H9 (cell line): ENCODE data around the gene SCGB1C1. TPM values are rescaled to one million over a fixed set of nuclear protein-coding genes. Genes with fewer than 3 reads are reported as not detected.

ENCODE experiments used
- DNase-seq: peaks from one replicate; pipeline ENCODE4 v3.0.0-alpha.2; 2017
- H2AFZ ChIP-seq: one replicate; pipeline ENCODE4 v1.6.1; 2013; ENCODE audit warnings: mild to moderate bottlenecking, low read length, control low read depth, moderate library complexity
- H2AK5ac ChIP-seq: 2 replicates; pipeline ENCODE4 v1.6.1; 2013; ENCODE audit warnings: low read length, control low read depth, mixed read lengths; ENCODE audit not compliant: insufficient read length
- H2BK120ac ChIP-seq: one replicate; pipeline ENCODE4 v1.6.1; 2013; ENCODE audit warnings: low read depth, mild to moderate bottlenecking, low read length, control low read depth, inconsistent platforms; ENCODE audit not compliant: poor library complexity, severe bottlenecking
- H2BK12ac ChIP-seq: 2 replicates; pipeline ENCODE4 v1.6.1; 2013; ENCODE audit warnings: low read length, control low read depth, mixed read lengths, low read depth; ENCODE audit not compliant: insufficient read length
- H2BK15ac ChIP-seq: 2 replicates; pipeline ENCODE4 v1.6.1; 2013; ENCODE audit warnings: low read depth, low read length, control low read depth
- H2BK20ac ChIP-seq: one replicate; pipeline ENCODE4 v1.6.1; 2013; ENCODE audit warnings: low read depth, mild to moderate bottlenecking, low read length, control low read depth, inconsistent platforms; ENCODE audit not compliant: poor library complexity, severe bottlenecking
- H2BK5ac ChIP-seq: 2 replicates; pipeline ENCODE4 v1.6.1; 2013; ENCODE audit warnings: low read length, control low read depth, mixed read lengths; ENCODE audit not compliant: insufficient read length
- H3K14ac ChIP-seq: 2 replicates; pipeline ENCODE4 v1.6.1; 2013; ENCODE audit warnings: low read length, control low read depth; ENCODE audit not compliant: insufficient read depth
- H3K18ac ChIP-seq: 2 replicates; pipeline ENCODE4 v1.6.1; 2013; ENCODE audit warnings: low read depth, mild to moderate bottlenecking, mixed read lengths, low read length, control low read depth; ENCODE audit not compliant: insufficient read length
- H3K23ac ChIP-seq: 2 replicates; pipeline ENCODE4 v1.6.1; 2013; ENCODE audit warnings: low read length, control low read depth, mixed read lengths, low read depth; ENCODE audit not compliant: insufficient read length
- H3K23me2 ChIP-seq: 2 replicates; pipeline ENCODE4 v1.6.1; 2013; ENCODE audit warnings: low read depth, mild to moderate bottlenecking, mixed read lengths, low read length, control low read depth; ENCODE audit not compliant: insufficient read length, poor library complexity, severe bottlenecking
- H3K27ac ChIP-seq: 2 replicates; pipeline ENCODE4 v1.5.1; 2013; ENCODE audit warnings: low read length, control low read depth, mixed read lengths, low read depth; ENCODE audit not compliant: insufficient read length
- H3K27me3 ChIP-seq: 2 replicates; pipeline ENCODE4 v1.6.1; 2013; ENCODE audit warnings: low read length, control low read depth, inconsistent platforms; ENCODE audit not compliant: insufficient read depth
- H3K4ac ChIP-seq: 2 replicates; pipeline ENCODE4 v1.6.1; 2013; ENCODE audit warnings: low read depth, mild to moderate bottlenecking, control low read depth, inconsistent platforms, low read length, moderate library complexity
- H3K4me1 ChIP-seq: 2 replicates; pipeline ENCODE4 v1.6.1; 2013; ENCODE audit warnings: low read length, control low read depth, inconsistent platforms; ENCODE audit not compliant: insufficient read depth
- H3K4me2 ChIP-seq: 2 replicates; pipeline ENCODE4 v1.6.1; 2013; ENCODE audit warnings: low read length, control low read depth, mixed read lengths; ENCODE audit not compliant: insufficient read length, insufficient read depth
- H3K56ac ChIP-seq: 2 replicates; pipeline ENCODE4 v1.6.1; 2013; ENCODE audit warnings: low read depth, mild to moderate bottlenecking, mixed read lengths, low read length, control low read depth; ENCODE audit not compliant: insufficient read length
- H3K79me1 ChIP-seq: 2 replicates; pipeline ENCODE4 v1.6.1; 2013; ENCODE audit warnings: low read depth, mild to moderate bottlenecking, moderate library complexity, low read length, control low read depth, inconsistent platforms; ENCODE audit not compliant: insufficient read depth, poor library complexity, severe bottlenecking
- H3K79me2 ChIP-seq: 2 replicates; pipeline ENCODE4 v1.6.1; 2013; ENCODE audit warnings: low read length, control low read depth, inconsistent platforms; ENCODE audit not compliant: insufficient read depth
- H3K9ac ChIP-seq: 2 replicates; pipeline ENCODE4 v1.6.1; 2013; ENCODE audit warnings: low read length, control low read depth, mixed read lengths; ENCODE audit not compliant: insufficient read length; ENCODE audit errors: extremely low read depth
- H3K9me3 ChIP-seq: one replicate; pipeline ENCODE4 v1.6.1; 2013; ENCODE audit warnings: low read depth, low read length, inconsistent platforms; ENCODE audit not compliant: control insufficient read depth
- H3T11ph ChIP-seq: one replicate; pipeline ENCODE4 v1.6.1; 2013; ENCODE audit warnings: mild to moderate bottlenecking, low read length, control low read depth, inconsistent platforms
- H4K20me1 ChIP-seq: one replicate; pipeline ENCODE4 v1.6.1; 2013; ENCODE audit not compliant: control insufficient read depth, insufficient read length, insufficient read depth
- H4K5ac ChIP-seq: 2 replicates; pipeline ENCODE4 v1.6.1; 2013; ENCODE audit warnings: low read depth, mild to moderate bottlenecking, mixed read lengths, low read length, control low read depth; ENCODE audit not compliant: insufficient read length
- H4K8ac ChIP-seq: replicated peaks from 2 replicates; pipeline ENCODE4 v1.6.1; 2013; ENCODE audit warnings: low read length, control low read depth, mixed read lengths, low read depth; ENCODE audit not compliant: insufficient read length
- H4K91ac ChIP-seq: 2 replicates; pipeline ENCODE4 v1.6.1; 2013; ENCODE audit warnings: low read depth, mild to moderate bottlenecking, moderate library complexity, mixed read lengths, low read length, control low read depth; ENCODE audit not compliant: insufficient read length
- H3K27ac Mint-ChIP-seq, 3 experiments: 2 replicates in 2 of 3; 3 replicates in 1 of 3; pipeline ENCODE4 v1.8.0; 2020 to 2021; ENCODE audit warnings: mixed read lengths in 3 of 3, mild to moderate bottlenecking in 1 of 3, moderate library complexity in 1 of 3
- H3K27me3 Mint-ChIP-seq: 2 replicates; pipeline ENCODE4 v1.8.0; 2021; ENCODE audit warnings: low read depth, mild to moderate bottlenecking, moderate library complexity, mixed read lengths
- H3K36me3 Mint-ChIP-seq, 3 experiments: 2 replicates in 2 of 3; 3 replicates in 1 of 3; pipeline ENCODE4 v1.8.0; 2020 to 2021; ENCODE audit warnings: low read depth in 3 of 3, mixed read lengths in 3 of 3; ENCODE audit not compliant: insufficient read depth in 1 of 3
- H3K4me1 Mint-ChIP-seq, 2 experiments: 2 replicates each; pipeline ENCODE4 v1.8.0; 2020; ENCODE audit warnings: mixed read lengths in 2 of 2
- H3K4me3 Mint-ChIP-seq, 2 experiments: 2 replicates in 1 of 2; 3 replicates in 1 of 2; pipeline ENCODE4 v1.8.0; 2020 to 2021; ENCODE audit warnings: mild to moderate bottlenecking in 2 of 2, mixed read lengths in 2 of 2, moderate library complexity in 1 of 2
- H3K9me3 Mint-ChIP-seq, 2 experiments: 2 replicates in 1 of 2; 3 replicates in 1 of 2; pipeline ENCODE4 v1.8.0; 2020; ENCODE audit warnings: mild to moderate bottlenecking in 2 of 2, mixed read lengths in 2 of 2, moderate library complexity in 1 of 2
- CTCF ChIP-seq: fragments of 200-600 bp; sonication (generic); conservative IDR thresholded peaks from 3 replicates; pipeline ENCODE4 v1.8.0; 2021; ENCODE audit warnings: antibody characterized with exemption, mild to moderate bottlenecking
- WGBS: extraction: QIAGEN DNeasy Blood & Tissue Kit; methylation state at CpG from one replicate; pipeline ENCODE4 v1.1.7; 2013; ENCODE audit warnings: missing lambda C conversion rate, low lambda C conversion rate, mixed read lengths; ENCODE audit not compliant: insufficient read length; ENCODE audit errors: extremely low coverage; 5-methylcytosine and 5-hydroxymethylcytosine counted together
- total RNA-seq: library from RNA; stranded (reverse); gene quantifications from 2 replicates; pipeline ENCODE4 v1.2.1, GENCODE V29; 2021

Gene SCGB1C1
- total RNA-seq, 1 experiment from 2014 or later, result not detected

DNA sequence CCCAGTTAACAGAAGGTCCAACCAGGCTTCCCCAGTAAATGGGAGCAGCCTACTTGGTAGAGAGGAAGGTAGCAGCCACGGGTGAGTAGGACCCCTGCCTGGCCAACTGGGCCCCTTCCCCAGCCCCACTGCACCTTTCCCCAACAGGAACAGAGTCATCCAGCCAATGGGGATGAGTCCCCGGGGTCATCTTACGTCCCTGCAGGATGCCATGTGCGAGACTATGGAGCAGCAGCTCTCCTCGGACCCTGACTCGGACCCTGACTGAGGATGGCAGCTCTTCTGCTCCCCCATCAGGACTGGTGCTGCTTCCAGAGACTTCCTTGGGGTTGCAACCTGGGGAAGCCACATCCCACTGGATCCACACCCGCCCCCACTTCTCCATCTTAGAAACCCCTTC lies 21.2 kb downstream of the SCGB1C1 start:
- no peak overlapping the region for H3K4me2 ChIP-seq
- no peak overlapping the region for H3K14ac ChIP-seq
- no peak overlapping the region for H2AK5ac ChIP-seq
- no peak overlapping the region for H3K27ac Mint-ChIP-seq
- H3K9me3 ChIP-seq, result no peaks in the 10 kb centered on the region
- H2BK15ac ChIP-seq, result no peak overlapping the region
- no peaks in the 10 kb centered on the region for H4K20me1 ChIP-seq
- no peak for TF ChIP-seq CTCF
- H2BK12ac ChIP-seq, result no peak overlapping the region
- H3K4ac ChIP-seq, result no peak overlapping the region
- H3T11ph ChIP-seq, result no peak overlapping the region
- no peak overlapping the region for H3K27ac ChIP-seq
- H3K56ac ChIP-seq, result no peak overlapping the region
- peaks cover 3% of the 10 kb centered on the region for H3K23me2 ChIP-seq
- no peak overlapping the region for H4K5ac ChIP-seq
- no CpG with 5 or more reads among the region's 7 CpGs for WGBS
- no peaks in the 10 kb centered on the region for H3K4me1 ChIP-seq
- H3K79me2 ChIP-seq, result no peaks in the 10 kb centered on the region; the same call in 1 of the 2 replicates
- H3K79me1 ChIP-seq, result no peaks in the 10 kb centered on the region
- H3K4me3 Mint-ChIP-seq, result no peak overlapping the region
- H3K27me3 Mint-ChIP-seq, result no peaks in the 10 kb centered on the region
- no peak overlapping the region for H4K8ac ChIP-seq
- H4K91ac ChIP-seq, result no peak overlapping the region
- H2BK5ac ChIP-seq, result no peak overlapping the region
- DNase-seq, result no peak
- H3K27me3 ChIP-seq, result no peaks in the 10 kb centered on the region
- no peak overlapping the region for H2AFZ ChIP-seq
- H3K9ac ChIP-seq, result no peak overlapping the region
- H2BK120ac ChIP-seq, result no peak overlapping the region
- peaks cover 28 to 73% (median 63%) of the 10 kb centered on the region in 3 experiments for H3K36me3 Mint-ChIP-seq
- H2BK20ac ChIP-seq, result no peak overlapping the region
- no peaks in the 10 kb centered on the region for H3K9me3 Mint-ChIP-seq
- no peak overlapping the region for H3K23ac ChIP-seq
- no peak overlapping the region for H3K18ac ChIP-seq
- peaks cover 0 to 6% of the 10 kb centered on the region in 2 experiments; a peak in 3 of 4 replicates for H3K4me1 Mint-ChIP-seq
